ENCODE data around the gene RPS6KA2.
"Not testable (repeated sequence)": the region's sequence is repeated elsewhere in the genome, so short reads cannot be mapped to it uniquely, and the experiment has no call there.

Gene RPS6KA2

GRCh38 chr6:166387098-166387497, 240.0 kb downstream of the RPS6KA2 start:
- DNase-seq: not testable (repeated sequence)

- DNase-seq: no peak
Observed at GRCh38 chr6:166386111-166386510, 240.9 kb downstream of the RPS6KA2 start.

- DNase-seq: not testable (repeated sequence)
Observed at GRCh38 chr6:166383802-166384363, 243.2 kb downstream of the RPS6KA2 start.

- DNase-seq: peak; percentile 99
Observed at GRCh38 chr6:166382933-166383801, 243.9 kb downstream of the RPS6KA2 start, which contains the start of gene MPC1. TSS of gene MPC1 (minus strand) at chr6:166382940. CDS start at chr6:166382876, 64 bp downstream.

- peak; percentile 27 for DNase-seq
Observed at GRCh38 chr6:166382500-166382932, 244.5 kb downstream of the RPS6KA2 start.

- DNase-seq: peak; percentile 60
Observed at GRCh38 chr6:166381733-166382499, 245.1 kb downstream of the RPS6KA2 start.

GRCh38 chr6:166381381-166381732, 245.7 kb downstream of the RPS6KA2 start:
- DNase-seq: no peak

GRCh38 chr6:166379800-166380199, 247.3 kb downstream of the RPS6KA2 start:
- DNase-seq: no peak

GRCh38 chr6:166379103-166379586, 247.9 kb downstream of the RPS6KA2 start:
- DNase-seq: no peak

GRCh38 chr6:166377721-166378120, 249.3 kb downstream of the RPS6KA2 start:
- DNase-seq: no peak

GRCh38 chr6:166375013-166375412, 252.0 kb downstream of the RPS6KA2 start:
- no peak for DNase-seq

GRCh38 chr6:166370489-166370888, 256.6 kb downstream of the RPS6KA2 start:
- no peak for DNase-seq

GRCh38 chr6:166369782-166370181, 257.3 kb downstream of the RPS6KA2 start:
- no peak for DNase-seq

- no peak for DNase-seq
Observed at GRCh38 chr6:166366921-166367320, 260.1 kb downstream of the RPS6KA2 start.

GRCh38 chr6:166365806-166366205, 261.2 kb downstream of the RPS6KA2 start:
- no peak for DNase-seq

GRCh38 chr6:166365221-166365620, 261.8 kb downstream of the RPS6KA2 start:
- DNase-seq: no peak

GRCh38 chr6:166364456-166364855, 262.6 kb downstream of the RPS6KA2 start:
- DNase-seq: no peak

GRCh38 chr6:166362427-166362826, 264.6 kb downstream of the RPS6KA2 start:
- not testable (repeated sequence) for DNase-seq

- no peak for DNase-seq
Observed at GRCh38 chr6:166361077-166361429, 266.0 kb downstream of the RPS6KA2 start.

GRCh38 chr6:166360243-166361076, 266.6 kb downstream of the RPS6KA2 start:
- DNase-seq: no peak
